Right renal cortex interstitium (tissue), 3 donors: ENCODE data around the gene ZNF708. TPM values are rescaled to one million over a fixed set of nuclear protein-coding genes. Genes with fewer than 3 reads are reported as not detected.
"Not testable (repeated sequence)": the region's sequence is repeated elsewhere in the genome, so short reads cannot be mapped to it uniquely, and the experiment has no call there.

ENCODE experiments used
- DNase-seq, 3 donors: peaks; one replicate each; pipeline ENCODE4 v3.0.0-alpha.2; 2013; ENCODE audit warnings: low read depth in 3 of 3, low spot score in 2 of 3
- polyA plus RNA-seq, 3 donors: library from polyadenylated mRNA; unstranded; fragments of 120-200 nt; gene quantifications; one replicate each; pipeline ENCODE4 v1.2.1, GENCODE V29; 2013; ENCODE audit not compliant: insufficient read length in 3 of 3

Gene ZNF708
- polyA plus RNA-seq, 3 donors, result 17.4 to 21.2 (median 20.9) TPM

DNA sequence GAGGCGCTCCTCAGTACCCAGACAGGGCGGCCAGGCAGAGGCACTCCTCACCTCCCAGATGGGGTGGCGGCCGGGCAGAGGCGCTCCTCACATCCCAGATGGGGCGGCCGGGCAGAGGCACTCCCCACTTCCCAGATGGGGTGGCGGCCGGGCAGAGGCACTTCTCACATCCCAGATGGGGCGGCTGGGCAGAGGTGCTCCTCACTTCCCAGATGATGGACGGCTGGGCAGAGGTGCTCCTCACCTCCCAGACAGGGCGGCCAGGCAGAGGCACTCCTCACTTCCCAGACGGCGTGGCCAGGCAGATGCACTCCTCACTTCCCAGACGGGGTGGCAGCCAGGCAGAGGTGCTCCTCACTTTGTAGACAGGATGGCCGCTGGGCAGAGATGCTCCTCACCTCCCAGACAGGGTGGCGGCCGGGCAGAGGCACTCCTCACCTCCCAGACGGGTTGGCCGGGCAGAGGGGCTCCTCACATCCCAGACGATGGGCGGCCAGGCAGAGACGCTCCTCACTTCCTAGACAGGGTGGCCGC is 68.3 kb downstream of the ZNF708 start:
- DNase-seq, result not testable (repeated sequence)

DNA sequence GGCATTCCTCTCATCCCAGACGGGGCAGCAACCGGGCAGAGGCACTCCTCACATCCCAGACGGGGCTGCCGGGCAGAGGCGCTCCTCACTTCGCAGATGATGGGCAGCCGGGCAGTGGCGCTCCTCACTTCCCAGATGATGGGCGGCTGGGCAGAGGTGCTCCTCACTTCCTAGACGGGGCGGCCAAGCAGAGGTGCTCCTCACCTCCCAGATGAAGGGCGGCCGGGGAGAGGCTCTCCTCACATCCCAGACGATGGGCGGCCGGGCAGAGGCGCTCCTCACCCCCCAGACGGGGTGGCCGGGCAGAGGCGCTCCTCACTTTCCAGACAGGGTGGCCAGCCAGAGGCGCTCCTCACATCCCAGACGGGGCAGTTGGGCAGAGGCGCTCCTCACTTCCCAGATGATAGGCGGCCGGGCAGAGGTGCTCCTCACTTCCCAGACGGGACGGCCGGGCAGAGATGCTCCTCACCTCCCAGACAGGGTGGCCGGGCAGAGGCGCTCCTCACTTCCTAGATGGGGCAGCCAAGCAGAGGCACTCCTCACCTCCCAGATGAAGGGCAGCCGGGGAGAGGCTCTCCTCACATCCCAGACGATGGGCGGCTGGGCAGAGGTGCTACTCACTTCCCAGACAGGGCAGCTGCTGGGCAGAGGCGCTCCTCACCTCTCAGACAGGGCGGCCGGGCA is 68.9 kb downstream of the ZNF708 start:
- no peak for DNase-seq

DNA sequence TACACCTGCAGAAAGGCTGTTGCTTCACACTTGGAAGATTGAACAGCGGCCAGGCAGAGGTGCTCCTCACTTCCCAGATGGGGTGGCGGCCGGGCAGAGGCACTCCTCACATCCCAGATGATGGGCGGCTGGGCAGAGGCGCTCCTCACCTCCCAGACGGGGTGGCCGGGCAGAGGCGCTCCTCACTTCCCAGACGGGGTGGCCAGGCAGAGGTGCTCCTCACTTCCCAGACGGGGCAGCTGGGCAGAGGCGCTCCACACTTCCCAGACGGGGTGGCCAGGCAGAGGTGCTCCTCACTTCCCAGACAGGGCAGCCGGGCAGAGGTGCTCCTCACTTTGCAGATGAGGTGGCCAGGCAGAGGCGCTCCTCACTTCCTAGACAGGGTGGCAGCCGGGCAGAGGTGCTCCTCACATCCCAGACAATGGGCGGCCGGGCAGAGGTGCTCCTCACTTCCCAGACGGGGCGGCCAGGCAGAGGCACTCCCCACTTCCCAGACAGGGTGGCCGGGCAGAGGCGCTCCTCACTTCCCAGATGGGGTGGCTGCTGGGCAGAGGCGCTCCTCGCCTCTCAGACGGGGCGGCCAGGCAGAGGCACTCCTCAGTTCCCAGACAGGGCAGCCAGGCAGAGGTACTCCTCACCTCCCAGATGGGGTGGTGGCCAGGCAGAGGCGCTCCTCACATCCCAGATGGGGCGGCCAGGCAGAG is 69.6 kb downstream of the ZNF708 start:
- not testable (repeated sequence) for DNase-seq

DNA sequence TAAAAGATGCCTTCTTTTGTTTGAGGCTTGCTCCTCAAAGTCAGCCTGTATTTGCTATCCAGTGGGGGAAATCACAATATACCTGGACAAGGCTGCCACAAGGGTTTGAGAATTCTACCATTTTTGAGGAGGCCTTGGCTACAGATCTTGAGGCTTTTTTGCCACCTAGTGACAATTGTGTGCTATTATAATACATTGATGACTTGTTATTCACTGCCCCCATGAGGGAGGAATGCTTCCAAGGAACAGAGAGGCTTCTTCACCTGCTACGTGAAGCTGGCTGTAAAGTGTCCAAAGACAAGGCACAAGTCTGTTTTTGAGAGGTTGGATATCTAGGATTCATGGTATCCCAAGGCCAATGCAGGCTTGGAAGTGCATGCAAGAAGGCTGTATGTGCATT is 72.5 kb downstream of the ZNF708 start:
- no peak for DNase-seq

Other genes starting within 250 kb of the ZNF708 start
- 10 to 100 TPM; 11.3 to 20.7 (median 15.0) TPM for gene ZNF714, start 247.2 kb downstream of the ZNF708 start, polyA plus RNA-seq
- 10 to 100 TPM; 16.3 to 20.5 (median 20.1) TPM for gene ZNF431, start 187.4 kb downstream of the ZNF708 start, polyA plus RNA-seq
- 10 to 100 TPM; 33.1 to 34.5 (median 34.3) TPM for gene ZNF738, start 29.6 kb upstream of the ZNF708 start, polyA plus RNA-seq
- gene ZNF493, start 67.7 kb upstream of the ZNF708 start, polyA plus RNA-seq, result 10 to 100 TPM; 19.5 to 25.3 (median 22.3) TPM
- 10 to 100 TPM; 23.4 to 27.1 (median 25.5) TPM for gene ZNF429, start 176.2 kb upstream of the ZNF708 start, polyA plus RNA-seq